A673 (cell line): ENCODE measurements around the gene RASD1. TPM values are rescaled to one million over a fixed set of nuclear protein-coding genes. Genes with fewer than 3 reads are reported as not detected.

ENCODE experiments used
- BruUV-seq: library from RNA; stranded (reverse); fragments of 400-500 nt; replicated peaks from 2 replicates; lab custom pipeline; 2021; lab: Mats Ljungman, UMichigan
- CTCF ChIA-PET: fragments of 300-600 bp; sonication (Branson Sonifier 250); formaldehyde crosslinking; loops from one replicate; lab custom pipeline; 2022; ENCODE audit warnings: antibody characterized with exemption; lab: Charles Lee
- POLR2A ChIA-PET: fragments of 300-600 bp; sonication (Branson Sonifier 250); formaldehyde crosslinking; loops from one replicate; lab custom pipeline; 2022; ENCODE audit warnings: antibody characterized with exemption; ENCODE audit not compliant: low non-redundant PET; lab: Charles Lee
- DNase-seq: peaks from one replicate; pipeline ENCODE4 v3.0.0-alpha.2; 2015; ENCODE audit warnings: low spot score
- H3K27ac ChIP-seq: fragments of 200-600 bp; sonication (generic); 2 replicates; pipeline ENCODE4 v1.5.1; 2016; ENCODE audit warnings: mixed run types, low read depth, mild to moderate bottlenecking, mixed read lengths, antibody characterized with exemption, low read length; ENCODE audit not compliant: poor library complexity, severe bottlenecking
- H3K27me3 ChIP-seq: fragments of 200-600 bp; sonication (generic); replicated peaks from 2 replicates; pipeline ENCODE4 v1.6.1; 2017; ENCODE audit warnings: mixed run types, low read depth, mild to moderate bottlenecking, mixed read lengths, antibody characterized with exemption, low read length; ENCODE audit not compliant: insufficient read depth, poor library complexity
- H3K36me3 ChIP-seq: fragments of 200-600 bp; sonication (generic); 2 replicates; pipeline ENCODE4 v1.6.1; 2016; ENCODE audit warnings: mixed run types, mild to moderate bottlenecking, mixed read lengths, antibody characterized with exemption, low read length; ENCODE audit not compliant: insufficient read depth, poor library complexity, severe bottlenecking
- H3K4me1 ChIP-seq: fragments of 200-600 bp; sonication (generic); 2 replicates; pipeline ENCODE4 v1.6.1; 2017; ENCODE audit warnings: mixed run types, mild to moderate bottlenecking, mixed read lengths, antibody characterized with exemption, low read length; ENCODE audit not compliant: insufficient read depth, poor library complexity, severe bottlenecking
- H3K4me3 ChIP-seq: fragments of 200-600 bp; sonication (generic); 2 replicates; pipeline ENCODE4 v1.5.1; 2016; ENCODE audit warnings: low read depth, mixed run types, mild to moderate bottlenecking, mixed read lengths, low read length; ENCODE audit not compliant: poor library complexity, severe bottlenecking
- H3K9me3 ChIP-seq: fragments of 200-600 bp; sonication (generic); 2 replicates; pipeline ENCODE4 v1.6.1; 2016; ENCODE audit warnings: mixed run types, low read depth, mild to moderate bottlenecking, mixed read lengths, antibody characterized with exemption, low read length; ENCODE audit not compliant: poor library complexity, severe bottlenecking
- EZH2 ChIP-seq: fragments of 200-600 bp; sonication (generic); IDR thresholded peaks from 2 replicates; pipeline ENCODE4 v1.6.1; 2017; ENCODE audit warnings: borderline replicate concordance, low read depth, mild to moderate bottlenecking, mixed read lengths, antibody characterized with exemption, low read length; ENCODE audit not compliant: poor library complexity, severe bottlenecking
- intact Hi-C: fragments of 100-400 bp; cut with micrococcal nuclease; formaldehyde crosslinking; loops from one replicate; pipeline ENCODE4 v1.10.0; 2022; ENCODE audit not compliant: unreplicated experiment
- total RNA-seq: library from RNA; stranded (reverse); gene quantifications from 2 replicates; pipeline ENCODE4 v1.2.3, GENCODE V29; 2021
- TF ChIP-seq, protein P1 (sequence below): fragments of 300-800, 200-600 bp; sonication (generic); conservative IDR thresholded peaks from 2 replicates; pipeline ENCODE4 v1.5.1; 2017; ENCODE audit warnings: low read depth, mild to moderate bottlenecking, antibody characterized with exemption, low read length, moderate library complexity, mixed read lengths

Gene RASD1
- total RNA-seq, 1 experiment from 2014 or later = 0.21 TPM

DNA sequence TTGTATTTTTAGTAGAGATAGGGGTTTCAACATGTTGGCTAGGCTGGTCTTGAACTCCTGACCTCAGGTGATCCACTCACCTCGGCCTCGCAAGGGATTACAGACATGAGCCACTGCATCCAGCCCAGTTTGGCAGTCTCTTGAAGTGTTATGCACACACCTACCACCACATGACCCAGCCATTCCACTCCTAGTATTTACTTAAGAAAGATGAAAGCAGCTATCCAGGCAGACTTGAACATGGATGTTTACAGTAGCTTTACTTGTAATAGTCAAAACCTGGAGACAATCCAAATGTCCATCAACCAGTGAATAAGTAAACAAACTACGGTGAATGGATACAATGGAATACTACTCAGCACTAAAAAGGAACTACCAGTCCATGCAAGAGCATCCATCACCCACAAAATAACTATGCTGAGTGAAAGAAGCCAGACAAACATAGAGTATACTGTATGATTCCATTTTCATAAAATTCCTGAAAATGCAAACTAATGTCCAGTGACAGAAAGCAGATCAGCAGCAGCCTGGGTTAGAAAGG is 37.8 kb upstream of the RASD1 start:
- no peaks in the 10 kb centered on the region for H3K36me3 ChIP-seq
- intact Hi-C loops = no loop called here
- no peaks in the 10 kb centered on the region for H3K9me3 ChIP-seq

DNA sequence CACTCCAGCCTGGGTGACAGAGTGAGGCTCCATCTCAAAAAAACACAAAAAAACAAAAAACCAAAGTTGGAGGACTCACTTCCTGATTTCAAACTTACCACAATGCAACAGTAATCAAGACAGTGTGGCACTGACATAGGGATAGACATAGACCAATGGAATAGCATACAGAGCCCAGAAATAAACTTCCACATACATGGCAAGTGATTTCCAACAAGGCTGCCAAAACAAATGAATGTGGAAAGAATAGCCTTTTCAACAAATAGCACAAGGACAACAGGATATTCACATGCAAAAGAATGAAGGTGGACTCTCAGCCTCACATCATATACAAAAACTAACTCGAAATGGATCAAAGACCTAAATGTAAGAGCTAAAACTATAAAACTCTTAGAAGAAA is 36.8 kb upstream of the RASD1 start:
- POLR2A ChIA-PET = no interaction called here
- H3K27me3 ChIP-seq = no peaks in the 10 kb centered on the region
- H3K36me3 ChIP-seq = no peaks in the 10 kb centered on the region
- intact Hi-C loops = no loop called here
- BruUV-seq = no TSS peak
- H3K9me3 ChIP-seq = no peaks in the 10 kb centered on the region
- no peak overlapping the region for H3K4me3 ChIP-seq
- no peak overlapping the region for H3K27ac ChIP-seq
- CTCF ChIA-PET = no interaction called here
- TF ChIP-seq, protein P1, sequence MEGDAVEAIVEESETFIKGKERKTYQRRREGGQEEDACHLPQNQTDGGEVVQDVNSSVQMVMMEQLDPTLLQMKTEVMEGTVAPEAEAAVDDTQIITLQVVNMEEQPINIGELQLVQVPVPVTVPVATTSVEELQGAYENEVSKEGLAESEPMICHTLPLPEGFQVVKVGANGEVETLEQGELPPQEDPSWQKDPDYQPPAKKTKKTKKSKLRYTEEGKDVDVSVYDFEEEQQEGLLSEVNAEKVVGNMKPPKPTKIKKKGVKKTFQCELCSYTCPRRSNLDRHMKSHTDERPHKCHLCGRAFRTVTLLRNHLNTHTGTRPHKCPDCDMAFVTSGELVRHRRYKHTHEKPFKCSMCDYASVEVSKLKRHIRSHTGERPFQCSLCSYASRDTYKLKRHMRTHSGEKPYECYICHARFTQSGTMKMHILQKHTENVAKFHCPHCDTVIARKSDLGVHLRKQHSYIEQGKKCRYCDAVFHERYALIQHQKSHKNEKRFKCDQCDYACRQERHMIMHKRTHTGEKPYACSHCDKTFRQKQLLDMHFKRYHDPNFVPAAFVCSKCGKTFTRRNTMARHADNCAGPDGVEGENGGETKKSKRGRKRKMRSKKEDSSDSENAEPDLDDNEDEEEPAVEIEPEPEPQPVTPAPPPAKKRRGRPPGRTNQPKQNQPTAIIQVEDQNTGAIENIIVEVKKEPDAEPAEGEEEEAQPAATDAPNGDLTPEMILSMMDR = no peak
- TF ChIP-seq EZH2 = no peak
- peaks cover 23% of the 10 kb centered on the region for H3K4me1 ChIP-seq
- no peak for DNase-seq

More for the DNA sequence above, 37.8 kb upstream of the RASD1 start:
- Histone ChIP-seq H3K4me1 (peaks cover 33% of the 10 kb centered on the region), H3K4me3 (no peak overlapping the region), H3K27ac (no peak overlapping the region), H3K27me3 (no peaks in the 10 kb centered on the region)
- TF ChIP-seq, protein P1 = no peak
- no peak for TF ChIP-seq EZH2
- no TSS peak for BruUV-seq
- ChIA-PET POLR2A (no interaction called here), CTCF (no interaction called here)
- no peak for DNase-seq

DNA sequence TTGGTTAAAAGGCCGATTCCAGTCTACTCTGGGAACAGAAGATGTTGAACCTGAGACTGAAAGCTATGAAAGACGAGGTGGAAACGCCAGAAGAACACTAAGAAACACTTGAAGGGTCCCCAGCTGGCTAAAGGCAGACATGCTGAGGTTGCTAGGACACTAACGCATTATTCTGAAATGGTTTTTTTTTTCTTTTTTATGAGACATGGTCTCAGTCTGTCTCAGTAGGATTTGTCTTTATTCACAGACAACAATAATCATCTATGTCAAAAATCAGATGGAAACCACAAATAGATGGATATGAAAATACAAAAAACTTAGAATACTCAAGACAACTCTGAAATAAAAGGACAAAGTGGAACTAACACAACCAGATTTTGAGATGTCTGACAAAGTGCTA is 35.0 kb upstream of the RASD1 start:
- intact Hi-C loops = no loop called here

More for the DNA sequence above, 35.0 kb upstream of the RASD1 start:
- no peak overlapping the region for H3K27ac ChIP-seq
- no TSS peak for BruUV-seq
- ChIA-PET POLR2A (no interaction called here), CTCF (no interaction called here)
- TF ChIP-seq EZH2 = no peak
- TF ChIP-seq, protein P1 = no peak
- H3K4me1 ChIP-seq = peaks cover 9% of the 10 kb centered on the region
- no peak for DNase-seq
- H3K4me3 ChIP-seq = no peak overlapping the region
- no peaks in the 10 kb centered on the region for H3K36me3 ChIP-seq
- no peaks in the 10 kb centered on the region for H3K27me3 ChIP-seq
- no peaks in the 10 kb centered on the region for H3K9me3 ChIP-seq
